CD14-positive monocyte (primary cell): ENCODE data around the gene RNF213. TPM values are rescaled to one million over a fixed set of nuclear protein-coding genes. Genes with fewer than 3 reads are reported as not detected.
A peak's percentile ranks its signal among the peaks of the same experiment; 100 is the strongest.

Source experiments
- DNase-seq, 3 donors: peaks; one replicate each; pipeline ENCODE4 v3.0.0-alpha.2; 2011 to 2022
- H2AFZ ChIP-seq: 2 replicates; pipeline ENCODE4 v1.6.0; 2012; ENCODE audit warnings: mild to moderate bottlenecking, low read depth, low read length, inconsistent platforms; ENCODE audit not compliant: insufficient read depth, poor library complexity, severe bottlenecking
- H3K27ac ChIP-seq, 2 donors: 1 replicate in 1 of 2; 2 replicates in 1 of 2; pipeline ENCODE4 v1.5.1; 2012 to 2013; ENCODE audit warnings: low read length in 2 of 2, control low read depth in 1 of 2, inconsistent platforms in 1 of 2, low read depth in 1 of 2, mild to moderate bottlenecking in 1 of 2
- H3K27me3 ChIP-seq, 2 donors: one replicate each; pipeline versions ENCODE4 v1.6.0 to v1.6.1; 2011 to 2013; ENCODE audit warnings: low read length in 2 of 2; ENCODE audit not compliant: control insufficient read depth in 2 of 2, insufficient read depth in 2 of 2
- H3K36me3 ChIP-seq, 2 donors: replicated peaks in 1 of 2; 1 replicate in 1 of 2; 2 replicates in 1 of 2; pipeline versions ENCODE4 v1.5.1 to v1.6.1; 2012 to 2013; ENCODE audit warnings: low read length in 2 of 2, control low read depth in 1 of 2, inconsistent platforms in 1 of 2, mild to moderate bottlenecking in 1 of 2; ENCODE audit not compliant: insufficient read depth in 2 of 2, control insufficient read depth in 1 of 2
- H3K4me1 ChIP-seq, 2 donors: 1 replicate in 1 of 2; 2 replicates in 1 of 2; pipeline versions ENCODE4 v1.5.1 to v1.6.1; 2012 to 2013; ENCODE audit warnings: low read length in 2 of 2, control low read depth in 1 of 2, inconsistent platforms in 1 of 2, mild to moderate bottlenecking in 1 of 2, moderate library complexity in 1 of 2; ENCODE audit not compliant: insufficient read depth in 2 of 2, control insufficient read depth in 1 of 2
- H3K4me2 ChIP-seq: replicated peaks from 2 replicates; pipeline ENCODE3; 2012; ENCODE audit warnings: low read length, moderate library complexity, mild to moderate bottlenecking; ENCODE audit not compliant: poor library complexity, severe bottlenecking; ENCODE audit errors: extremely low read depth
- H3K4me3 ChIP-seq, 3 experiments: fragments of 200-600 bp in 1 of 3; sonication (generic) in 1 of 3; replicated peaks in 1 of 3; 1 replicate in 2 of 3; 2 replicates in 1 of 3; pipeline ENCODE4 v1.5.1; 2011 to 2013; ENCODE audit warnings: low read length in 3 of 3, mild to moderate bottlenecking in 3 of 3, control low read depth in 2 of 3, low read depth in 2 of 3, inconsistent platforms in 1 of 3, moderate library complexity in 1 of 3
- H3K79me2 ChIP-seq: 2 replicates; pipeline ENCODE4 v1.6.0; 2012; ENCODE audit warnings: mild to moderate bottlenecking, control low read depth, inconsistent platforms, low read length, moderate library complexity; ENCODE audit not compliant: insufficient read depth
- H3K9ac ChIP-seq: 2 replicates; pipeline ENCODE4 v1.6.0; 2017; ENCODE audit warnings: low read length, mild to moderate bottlenecking; ENCODE audit not compliant: insufficient read depth, poor library complexity, severe bottlenecking
- H3K9me3 ChIP-seq, 2 donors: replicated peaks in 1 of 2; 1 replicate in 1 of 2; 2 replicates in 1 of 2; pipeline versions ENCODE4 v1.5.1 to v1.6.1; 2012 to 2013; ENCODE audit warnings: low read length in 2 of 2, control low read depth in 1 of 2; ENCODE audit not compliant: control insufficient read depth in 1 of 2, insufficient read depth in 1 of 2
- H4K20me1 ChIP-seq: 2 replicates; pipeline ENCODE4 v1.6.0; 2012; ENCODE audit warnings: mild to moderate bottlenecking, low read length, control low read depth, moderate library complexity; ENCODE audit not compliant: insufficient read depth
- H3K27ac Mint-ChIP-seq, 7 donors: one replicate each; pipeline ENCODE4 v1.8.0; 2020; ENCODE audit warnings: mild to moderate bottlenecking in 7 of 7, mixed read lengths in 7 of 7, moderate library complexity in 6 of 7, inconsistent platforms in 2 of 7
- H3K27me3 Mint-ChIP-seq, 3 donors: one replicate each; pipeline ENCODE4 v1.8.0; 2021 to 2022; ENCODE audit warnings: low read depth in 3 of 3, mild to moderate bottlenecking in 3 of 3, mixed read lengths in 3 of 3, moderate library complexity in 3 of 3, inconsistent platforms in 1 of 3
- H3K36me3 Mint-ChIP-seq, 2 donors: one replicate each; pipeline ENCODE4 v1.8.0; 2020; ENCODE audit warnings: mixed read lengths in 2 of 2, inconsistent platforms in 1 of 2, mild to moderate bottlenecking in 1 of 2
- H3K4me1 Mint-ChIP-seq: one replicate; pipeline ENCODE4 v1.8.0; 2020; ENCODE audit warnings: mild to moderate bottlenecking, mixed read lengths
- H3K4me3 Mint-ChIP-seq, 2 donors: one replicate each; pipeline ENCODE4 v1.8.0; 2020; ENCODE audit warnings: mild to moderate bottlenecking in 2 of 2, mixed read lengths in 2 of 2, moderate library complexity in 1 of 2
- H3K9me3 Mint-ChIP-seq, 7 donors: one replicate each; pipeline ENCODE4 v1.8.0; 2020 to 2022; ENCODE audit warnings: mixed read lengths in 7 of 7, mild to moderate bottlenecking in 6 of 7, moderate library complexity in 6 of 7, inconsistent platforms in 2 of 7
- CTCF ChIP-seq: fragments of 200-600 bp; IDR thresholded peaks from one replicate; pipeline ENCODE4 v1.8.0; 2022; ENCODE audit warnings: antibody characterized with exemption, mild to moderate bottlenecking
- WGBS: methylation state at CpG from one replicate; pipeline ENCODE4 v1.1.5; 2013; ENCODE audit warnings: missing lambda C conversion rate; ENCODE audit not compliant: insufficient coverage; 5-methylcytosine and 5-hydroxymethylcytosine counted together
- intact Hi-C, 2 donors: fragments of 100-400 bp; cut with micrococcal nuclease; formaldehyde crosslinking; loops; one replicate each; pipeline versions ENCODE4 v1.15.0 to v1.15.1; 2023
- polyA plus RNA-seq, 3 donors: library from polyadenylated mRNA; depleted of rRNA in 1 of 3; unstranded in 2 of 3; stranded (reverse) in 1 of 3; fragments of 300-500 nt in 2 of 3; fragments of >200 nt in 1 of 3; fragmentation: Illumina TruSeq in 2 of 3; gene quantifications; 1 replicate in 2 of 3; 2 replicates in 1 of 3; pipeline ENCODE4 v1.2.3, GENCODE V29; 2012 to 2021

The RNF213 gene
- polyA plus RNA-seq, 3 donors, result 10.3 to 196 (median 18.1) TPM

GRCh38 chr17:80281516-80281915 lies 20.9 kb downstream of the RNF213 start:
- H3K4me1 ChIP-seq, result peaks cover 0 to 12% of the 10 kb centered on the region in 2 donors

GRCh38 chr17:80283116-80283852 lies 22.6 kb downstream of the RNF213 start:
- peaks cover 13 to 27% of the 10 kb centered on the region in 2 donors for H3K4me1 ChIP-seq
- peaks cover 25% of the 10 kb centered on the region for H3K4me1 Mint-ChIP-seq
- peaks cover 58 to 88% of the 10 kb centered on the region in 2 donors for H3K36me3 ChIP-seq
- no peak overlapping the region for H3K27ac ChIP-seq
- peaks cover 0 to 2% (median 0%) of the 10 kb centered on the region in 7 donors for H3K9me3 Mint-ChIP-seq
- peaks cover 100% of the 10 kb centered on the region for H4K20me1 ChIP-seq
- no peaks in the 10 kb centered on the region for H3K9me3 ChIP-seq
- peaks cover 0 to 3% (median 0%) of the 10 kb centered on the region in 3 donors for H3K27me3 Mint-ChIP-seq
- intact Hi-C loops, result no loop called here
- TF ChIP-seq CTCF, result no peak
- peaks cover 49 to 86% of the 10 kb centered on the region in 2 donors for H3K36me3 Mint-ChIP-seq
- 89% methylated on average over 11 of the region's 19 CpGs for WGBS
- H3K9ac ChIP-seq, result no peak overlapping the region
- no peak for DNase-seq
- peak overlapping the region in 2 of 7 donors; percentile 42 to 73 for H3K27ac Mint-ChIP-seq
- peaks cover 48% of the 10 kb centered on the region for H3K79me2 ChIP-seq
- no peak overlapping the region for H3K4me3 Mint-ChIP-seq
- no peaks in the 10 kb centered on the region for H3K27me3 ChIP-seq
- H3K4me3 ChIP-seq, result no peak overlapping the region
- no peak overlapping the region for H2AFZ ChIP-seq
- H3K4me2 ChIP-seq, result no peak overlapping the region

More at GRCh38 chr17:80281516-80281915, 20.9 kb downstream of the RNF213 start:
- Histone ChIP-seq H3K27me3 (no peaks in the 10 kb centered on the region), H3K9me3 (no peaks in the 10 kb centered on the region), H3K4me3 (no peak overlapping the region), H3K4me2 (no peak overlapping the region), H3K9ac (no peak overlapping the region), H3K27ac (no peak overlapping the region), H3K36me3 (peaks cover 64 to 88% of the 10 kb centered on the region in 2 donors), H4K20me1 (peaks cover 100% of the 10 kb centered on the region), H2AFZ (no peak overlapping the region), H3K79me2 (peaks cover 65% of the 10 kb centered on the region)
- H3K4me1 Mint-ChIP-seq, result peaks cover 13% of the 10 kb centered on the region
- peaks cover 52 to 89% of the 10 kb centered on the region in 2 donors for H3K36me3 Mint-ChIP-seq
- 86% methylated on average over 7 of the region's 10 CpGs for WGBS
- DNase-seq, result no peak
- peak overlapping the region in 1 of 7 donors; percentile 17 for H3K27ac Mint-ChIP-seq
- H3K27me3 Mint-ChIP-seq, result peaks cover 0 to 3% (median 0%) of the 10 kb centered on the region in 3 donors
- intact Hi-C loops, result no loop called here
- H3K9me3 Mint-ChIP-seq, result peaks cover 0 to 1% (median 0%) of the 10 kb centered on the region in 7 donors
- no peak for TF ChIP-seq CTCF
- no peak overlapping the region for H3K4me3 Mint-ChIP-seq
